Epithelial cell of proximal tubule (primary cell): ENCODE data around the gene PPP2R5E. TPM values are rescaled to one million over a fixed set of nuclear protein-coding genes. Genes with fewer than 3 reads are reported as not detected.
A peak's percentile ranks its signal among the peaks of the same experiment; 100 is the strongest.

Source experiments
- DNase-seq: peaks from one replicate; pipeline ENCODE4 v3.0.0-alpha.2; 2011; ENCODE audit warnings: low read depth
- H3K4me3 ChIP-seq: 2 replicates; pipeline ENCODE4 v1.5.1; 2011; ENCODE audit warnings: low read depth, mild to moderate bottlenecking, low read length
- total RNA-seq: library from RNA; depleted of rRNA; stranded (reverse); fragments of >200 nt; gene quantifications from 2 replicates; pipeline ENCODE4 v1.2.3, GENCODE V29; 2015
- TF ChIP-seq, protein P1 (sequence below): conservative IDR thresholded peaks from 2 replicates; pipeline ENCODE4 v1.5.1; 2012; ENCODE audit warnings: low read depth, mild to moderate bottlenecking, low read length

The PPP2R5E gene
- total RNA-seq, 1 donor from 2014 or later: 13.3 TPM

GRCh38 chr14:63508033-63508432 is 35.1 kb downstream of the PPP2R5E start:
- TF ChIP-seq, protein P1, sequence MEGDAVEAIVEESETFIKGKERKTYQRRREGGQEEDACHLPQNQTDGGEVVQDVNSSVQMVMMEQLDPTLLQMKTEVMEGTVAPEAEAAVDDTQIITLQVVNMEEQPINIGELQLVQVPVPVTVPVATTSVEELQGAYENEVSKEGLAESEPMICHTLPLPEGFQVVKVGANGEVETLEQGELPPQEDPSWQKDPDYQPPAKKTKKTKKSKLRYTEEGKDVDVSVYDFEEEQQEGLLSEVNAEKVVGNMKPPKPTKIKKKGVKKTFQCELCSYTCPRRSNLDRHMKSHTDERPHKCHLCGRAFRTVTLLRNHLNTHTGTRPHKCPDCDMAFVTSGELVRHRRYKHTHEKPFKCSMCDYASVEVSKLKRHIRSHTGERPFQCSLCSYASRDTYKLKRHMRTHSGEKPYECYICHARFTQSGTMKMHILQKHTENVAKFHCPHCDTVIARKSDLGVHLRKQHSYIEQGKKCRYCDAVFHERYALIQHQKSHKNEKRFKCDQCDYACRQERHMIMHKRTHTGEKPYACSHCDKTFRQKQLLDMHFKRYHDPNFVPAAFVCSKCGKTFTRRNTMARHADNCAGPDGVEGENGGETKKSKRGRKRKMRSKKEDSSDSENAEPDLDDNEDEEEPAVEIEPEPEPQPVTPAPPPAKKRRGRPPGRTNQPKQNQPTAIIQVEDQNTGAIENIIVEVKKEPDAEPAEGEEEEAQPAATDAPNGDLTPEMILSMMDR: no peak
- H3K4me3 ChIP-seq: no peak overlapping the region
- DNase-seq: no peak

DNA sequence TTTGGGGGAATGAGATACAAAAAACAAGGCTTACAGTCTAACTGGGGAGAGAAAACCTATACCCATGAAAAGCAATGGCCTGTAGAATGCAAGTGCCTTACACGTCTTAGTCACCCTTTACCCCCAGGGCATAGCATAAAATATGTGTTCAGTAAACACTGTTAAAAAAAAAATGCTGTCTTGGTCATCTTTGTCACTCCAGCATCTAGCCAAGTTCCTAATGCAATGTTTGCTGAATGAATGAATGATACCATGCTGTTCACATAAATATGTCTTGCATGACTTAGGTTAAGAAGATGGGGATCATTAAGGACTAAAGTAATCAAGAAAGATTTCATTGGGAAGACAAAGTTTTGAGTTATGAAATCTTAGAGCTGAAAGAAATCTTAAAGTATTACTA is 38.5 kb downstream of the PPP2R5E start:
- DNase-seq: no peak
- TF ChIP-seq, protein P1: no peak
- H3K4me3 ChIP-seq: no peak overlapping the region

DNA sequence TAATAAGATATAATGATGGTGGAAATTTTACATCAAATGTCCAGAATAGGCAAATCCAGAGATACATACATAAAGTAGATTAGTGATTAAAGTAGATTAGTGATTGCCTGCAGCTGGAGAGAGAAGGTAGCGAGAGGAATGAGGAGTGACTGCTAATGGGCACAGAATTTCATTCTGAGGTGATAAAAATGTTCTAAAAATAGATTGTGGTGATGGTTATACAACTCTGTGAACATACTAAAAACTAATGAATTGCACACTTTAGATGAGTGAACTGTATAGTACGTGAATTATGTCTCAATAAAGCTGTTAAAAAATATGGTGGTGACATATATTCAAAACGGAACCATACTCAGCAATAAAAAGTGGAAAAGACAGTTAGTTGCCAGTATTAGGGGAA is 41.7 kb downstream of the PPP2R5E start:
- no peak for DNase-seq

DNA sequence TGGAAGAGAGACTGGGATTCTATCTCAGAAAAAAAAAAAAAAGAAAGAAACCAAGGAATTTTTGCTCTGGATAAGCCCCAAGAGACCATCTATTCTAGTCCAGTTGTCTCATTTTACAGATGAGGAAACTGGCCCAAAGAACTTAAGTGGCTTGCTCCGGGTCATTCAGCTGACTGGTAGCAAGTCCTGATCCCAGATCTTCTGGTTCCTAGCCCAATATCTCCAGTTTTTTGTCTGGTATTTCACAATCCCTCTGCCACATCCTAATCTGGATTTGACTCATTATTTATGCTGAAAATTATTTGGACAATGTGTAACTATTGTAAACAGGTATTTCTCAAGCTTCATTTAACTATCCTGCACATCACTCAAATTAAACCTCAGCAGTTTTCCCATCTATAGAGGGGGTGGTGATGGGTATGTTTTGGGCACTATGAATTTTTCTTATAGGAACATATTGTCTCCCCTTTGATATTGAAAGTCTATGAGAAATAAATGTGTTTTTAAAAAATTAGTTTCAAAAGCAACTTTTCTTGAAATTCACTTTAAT is 43.4 kb downstream of the PPP2R5E start:
- TF ChIP-seq, protein P1: no peak
- H3K4me3 ChIP-seq: no peak overlapping the region
- no peak for DNase-seq

More for the DNA sequence above, 41.7 kb downstream of the PPP2R5E start:
- TF ChIP-seq, protein P1: no peak
- no peak overlapping the region for H3K4me3 ChIP-seq

GRCh38 chr14:63496837-63497400 is 46.3 kb downstream of the PPP2R5E start:
- H3K4me3 ChIP-seq: no peak overlapping the region
- TF ChIP-seq, protein P1: no peak
- DNase-seq: no peak

DNA sequence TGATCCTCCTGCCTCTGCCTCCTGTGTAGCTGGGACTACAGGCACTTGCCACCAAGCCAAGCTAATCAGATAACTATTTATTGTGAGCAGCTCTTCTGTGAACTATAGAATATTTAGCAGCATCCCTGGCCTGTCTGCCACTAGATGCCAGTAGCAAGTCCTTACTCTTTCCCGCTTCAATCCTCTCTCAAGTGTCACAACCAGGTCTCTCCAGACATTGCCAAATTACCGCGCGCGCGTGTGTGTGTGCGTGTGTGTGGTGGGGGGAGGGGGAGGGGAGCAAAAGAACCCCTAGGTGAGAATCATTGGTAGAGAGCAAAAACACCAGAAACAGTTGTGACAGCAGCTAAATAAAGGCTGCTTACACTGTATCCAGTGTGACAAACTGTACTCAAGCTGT is 49.9 kb downstream of the PPP2R5E start:
- no peak overlapping the region for H3K4me3 ChIP-seq
- DNase-seq: no peak
- TF ChIP-seq, protein P1: peak; percentile 32

- no peak for DNase-seq
- no peak overlapping the region for H3K4me3 ChIP-seq
- TF ChIP-seq, protein P1: no peak
Measured at GRCh38 chr14:63492391-63492790, 50.8 kb downstream of the PPP2R5E start.
